H1 (cell line): ENCODE data around the gene PIP5K1C.

Experiments
- EZH2 ChIP-seq: fragments of 200-600 bp; sonication (generic); IDR thresholded peaks from 2 replicates; pipeline ENCODE4 v1.7.1; 2012; ENCODE audit warnings: low read depth, mild to moderate bottlenecking, moderate library complexity, low read length, inconsistent platforms; ENCODE audit not compliant: severe bottlenecking
- KDM1A ChIP-seq: fragments of 200-600, 300-600 bp; sonication (generic); IDR thresholded peaks from 2 replicates; pipeline ENCODE4 v1.7.1; 2016; ENCODE audit warnings: mild to moderate bottlenecking, low read length, borderline replicate concordance
- POLR2A ChIP-seq, 2 experiments: IDR thresholded peaks; 1 replicate in 1 of 2; 2 replicates in 1 of 2; pipeline ENCODE4 v1.6.1; 2011; ENCODE audit warnings: low read depth in 2 of 2, low read length in 2 of 2, mild to moderate bottlenecking in 2 of 2; ENCODE audit errors: control extremely low read depth in 1 of 2
- POLR2AphosphoS5 ChIP-seq: IDR thresholded peaks from 2 replicates; pipeline ENCODE4 v1.6.1; 2011; ENCODE audit warnings: low read depth, low read length
- RAD21 ChIP-seq, 2 experiments: IDR thresholded peaks in 1 of 2; conservative IDR thresholded peaks in 1 of 2; 2 replicates each; pipeline ENCODE4 v1.6.1; 2011; ENCODE audit warnings: low read depth in 2 of 2, low read length in 2 of 2, improper control_type of control experiment in 1 of 2, inconsistent platforms in 1 of 2, mild to moderate bottlenecking in 1 of 2, moderate library complexity in 1 of 2
- RFX5 ChIP-seq: IDR thresholded peaks from 2 replicates; pipeline ENCODE4 v1.6.1; 2011; ENCODE audit warnings: low read depth, low read length, improper control_type of control experiment, borderline replicate concordance
- TF ChIP-seq, protein P1 (sequence below), 3 experiments: IDR thresholded peaks; 1 replicate in 2 of 3; 2 replicates in 1 of 3; pipeline versions ENCODE4 v1.5.1 to v1.6.1; 2011; ENCODE audit warnings: low read length in 3 of 3, mild to moderate bottlenecking in 3 of 3, inconsistent platforms in 2 of 3, low read depth in 1 of 3, moderate library complexity in 1 of 3; ENCODE audit not compliant: insufficient read depth in 1 of 3; ENCODE audit errors: control extremely low read depth in 1 of 3

DNA sequence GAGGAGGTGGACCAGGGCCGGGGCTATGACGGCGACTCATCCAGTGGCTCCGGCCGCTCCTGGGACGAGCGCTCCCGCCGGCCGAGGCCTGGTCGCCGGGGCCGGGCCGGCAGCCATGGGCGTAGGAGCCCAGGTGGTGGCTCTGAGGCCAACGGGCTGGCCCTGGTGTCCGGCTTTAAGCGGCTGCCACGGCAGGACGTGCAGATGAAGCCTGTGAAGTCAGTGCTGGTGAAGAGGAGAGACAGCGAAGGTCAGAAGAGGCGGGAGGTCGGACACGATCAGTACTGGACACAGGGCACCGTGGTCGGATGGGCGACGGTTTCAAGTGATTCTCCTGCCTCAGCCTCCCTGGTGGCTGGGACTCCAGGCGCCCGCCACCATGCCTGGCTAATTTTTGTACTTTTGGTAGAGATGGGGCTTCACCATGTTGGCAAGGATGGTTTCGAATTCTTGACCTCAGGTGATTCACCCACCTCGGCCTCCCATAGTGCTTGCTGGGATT is 30.2 kb upstream of the PIP5K1C start:
- TF ChIP-seq RFX5, result no peak
- TF ChIP-seq, protein P1, sequence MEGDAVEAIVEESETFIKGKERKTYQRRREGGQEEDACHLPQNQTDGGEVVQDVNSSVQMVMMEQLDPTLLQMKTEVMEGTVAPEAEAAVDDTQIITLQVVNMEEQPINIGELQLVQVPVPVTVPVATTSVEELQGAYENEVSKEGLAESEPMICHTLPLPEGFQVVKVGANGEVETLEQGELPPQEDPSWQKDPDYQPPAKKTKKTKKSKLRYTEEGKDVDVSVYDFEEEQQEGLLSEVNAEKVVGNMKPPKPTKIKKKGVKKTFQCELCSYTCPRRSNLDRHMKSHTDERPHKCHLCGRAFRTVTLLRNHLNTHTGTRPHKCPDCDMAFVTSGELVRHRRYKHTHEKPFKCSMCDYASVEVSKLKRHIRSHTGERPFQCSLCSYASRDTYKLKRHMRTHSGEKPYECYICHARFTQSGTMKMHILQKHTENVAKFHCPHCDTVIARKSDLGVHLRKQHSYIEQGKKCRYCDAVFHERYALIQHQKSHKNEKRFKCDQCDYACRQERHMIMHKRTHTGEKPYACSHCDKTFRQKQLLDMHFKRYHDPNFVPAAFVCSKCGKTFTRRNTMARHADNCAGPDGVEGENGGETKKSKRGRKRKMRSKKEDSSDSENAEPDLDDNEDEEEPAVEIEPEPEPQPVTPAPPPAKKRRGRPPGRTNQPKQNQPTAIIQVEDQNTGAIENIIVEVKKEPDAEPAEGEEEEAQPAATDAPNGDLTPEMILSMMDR (IDR thresholded peaks at IDR 0.05; ENCODE audit: control extremely low read depth in 1 of 3, insufficient read depth in 1 of 3, low read depth in 1 of 3, low read length in 3 of 3), result no peak
- TF ChIP-seq POLR2A (IDR thresholded peaks at IDR 0.05; ENCODE audit: control extremely low read depth in 1 of 2, low read depth in 2 of 2, low read length in 2 of 2), result no peak
- TF ChIP-seq EZH2, result no peak
- TF ChIP-seq POLR2AphosphoS5, result no peak
- TF ChIP-seq RAD21 (IDR thresholded peaks at IDR 0.05 in 1 of 2, conservative IDR thresholded peaks at IDR 0.05 in 1 of 2; ENCODE audit: low read depth in 2 of 2, low read length in 2 of 2), result no peak
- no peak for TF ChIP-seq KDM1A
